DND-41 (cell line): ENCODE results near the gene ADARB2.

Source experiments
- CTCF ChIP-seq: IDR thresholded peaks from 2 replicates; pipeline ENCODE4 v1.5.1; 2012; ENCODE audit warnings: borderline replicate concordance, low read length, moderate library complexity, mild to moderate bottlenecking; ENCODE audit not compliant: poor library complexity, severe bottlenecking; ENCODE audit errors: extremely low read depth
- EZH2 ChIP-seq: IDR thresholded peaks from 3 replicates; pipeline ENCODE4 v1.6.1; 2012; ENCODE audit warnings: borderline replicate concordance, low read depth, mild to moderate bottlenecking, moderate library complexity, low read length, inconsistent platforms; ENCODE audit not compliant: severe bottlenecking

GRCh38 chr10:1738950-1739349, 1.6 kb upstream of the ADARB2 start:
- no peak for TF ChIP-seq CTCF
- no peak for TF ChIP-seq EZH2
